ENCODE results near the gene DEXI.
"Not testable (repeated sequence)": the region's sequence is repeated elsewhere in the genome, so short reads cannot be mapped to it uniquely, and the experiment has no call there.

DEXI gene

DNA sequence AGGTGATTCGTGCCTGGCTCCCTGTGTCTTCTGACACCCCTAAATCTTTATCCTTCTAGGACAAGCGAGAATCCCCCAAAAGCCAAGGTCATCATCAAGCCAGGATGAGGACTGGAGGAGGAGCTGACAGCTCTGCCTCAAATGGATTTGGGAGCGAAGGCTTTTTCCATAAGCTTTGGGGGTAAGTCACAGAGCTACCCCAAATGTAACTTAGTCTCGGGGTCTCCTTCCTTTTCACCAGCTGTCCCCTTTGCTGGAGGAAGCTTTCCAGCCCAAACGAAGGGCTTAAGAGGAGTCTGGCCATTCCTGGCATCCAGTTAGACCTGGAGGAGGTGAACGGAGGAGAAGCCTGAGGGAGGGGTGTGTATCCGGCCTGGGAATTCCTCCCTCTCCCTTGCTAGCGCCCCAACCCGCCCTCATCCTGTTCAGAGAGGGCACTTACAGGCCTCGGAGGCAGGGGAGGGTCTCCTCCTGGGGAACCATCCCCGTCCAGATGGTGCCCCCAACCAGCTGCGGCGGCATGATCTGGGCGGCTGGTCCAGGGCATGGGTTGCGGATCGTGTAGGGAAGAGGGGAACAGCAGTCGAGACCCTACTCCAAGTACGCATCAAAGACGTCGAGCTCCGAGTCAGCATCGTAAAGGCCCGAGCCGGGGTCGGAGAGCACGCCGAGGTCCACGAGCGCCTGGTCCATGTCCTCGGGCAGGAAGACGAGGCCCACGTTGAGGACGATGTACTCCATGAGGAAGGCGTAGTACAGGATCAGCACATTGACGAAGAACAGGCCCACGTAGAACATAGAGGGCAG lies 938 bp downstream of the DEXI start:
- no peak for DNase-seq (ENCODE audit: low read depth)

DNA sequence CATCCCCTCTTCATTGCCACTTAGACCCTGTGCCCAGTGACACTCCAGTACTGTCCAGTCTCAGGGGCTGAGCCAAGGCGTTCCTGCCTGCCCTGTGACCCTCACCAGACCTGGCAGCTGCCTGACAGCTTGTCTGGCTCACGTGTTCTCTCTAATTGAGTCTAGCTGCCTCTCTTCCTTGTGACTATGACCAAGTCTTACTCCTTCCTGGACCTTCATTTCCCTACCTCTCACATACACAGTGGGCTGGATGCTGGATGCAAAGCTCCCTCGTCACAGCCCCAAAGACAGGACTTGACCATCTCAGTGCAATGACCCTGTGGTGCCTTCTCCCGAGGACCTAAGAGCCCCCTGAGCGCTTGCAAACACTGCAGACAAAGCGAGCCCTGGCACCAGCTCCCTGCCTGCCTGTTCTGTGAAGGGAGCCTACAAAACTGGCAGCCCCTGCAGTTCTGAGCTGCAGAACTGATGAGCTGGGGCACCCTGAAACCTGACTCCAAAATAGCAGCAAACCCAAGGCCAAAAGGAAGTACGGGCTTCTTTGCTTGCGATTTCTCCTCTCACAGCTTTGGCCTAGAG lies 1.7 kb downstream of the DEXI start:
- DNase-seq (ENCODE audit: low read depth): no peak

DNA sequence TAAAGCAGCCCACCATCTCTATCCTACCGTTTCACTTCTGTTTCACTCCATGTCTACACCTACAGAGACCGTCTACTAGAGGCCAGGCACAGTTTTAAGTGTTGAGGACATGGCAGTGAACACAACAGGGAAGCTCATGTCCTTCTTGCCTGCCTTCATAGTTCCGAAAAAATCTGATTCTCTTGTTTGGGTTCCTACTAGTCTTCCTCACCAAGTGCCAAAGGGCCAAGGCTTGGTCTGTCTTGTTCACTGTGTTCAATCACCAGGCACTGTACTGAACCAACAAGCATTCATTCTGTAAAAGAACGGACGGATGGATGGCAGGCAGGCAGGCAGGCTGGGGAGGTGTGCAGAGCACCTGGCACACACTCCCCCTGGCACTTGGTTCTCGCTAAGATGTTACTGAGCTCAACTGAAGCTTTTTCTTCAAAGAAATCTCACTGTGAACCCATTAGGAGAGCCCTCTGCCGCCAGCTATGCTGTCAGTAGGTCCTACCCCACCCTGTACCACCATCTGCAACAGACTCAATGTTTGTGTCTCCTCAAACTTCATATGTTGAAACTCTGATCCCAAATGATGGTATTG lies 2.5 kb downstream of the DEXI start:
- no peak for DNase-seq (ENCODE audit: low read depth)

DNA sequence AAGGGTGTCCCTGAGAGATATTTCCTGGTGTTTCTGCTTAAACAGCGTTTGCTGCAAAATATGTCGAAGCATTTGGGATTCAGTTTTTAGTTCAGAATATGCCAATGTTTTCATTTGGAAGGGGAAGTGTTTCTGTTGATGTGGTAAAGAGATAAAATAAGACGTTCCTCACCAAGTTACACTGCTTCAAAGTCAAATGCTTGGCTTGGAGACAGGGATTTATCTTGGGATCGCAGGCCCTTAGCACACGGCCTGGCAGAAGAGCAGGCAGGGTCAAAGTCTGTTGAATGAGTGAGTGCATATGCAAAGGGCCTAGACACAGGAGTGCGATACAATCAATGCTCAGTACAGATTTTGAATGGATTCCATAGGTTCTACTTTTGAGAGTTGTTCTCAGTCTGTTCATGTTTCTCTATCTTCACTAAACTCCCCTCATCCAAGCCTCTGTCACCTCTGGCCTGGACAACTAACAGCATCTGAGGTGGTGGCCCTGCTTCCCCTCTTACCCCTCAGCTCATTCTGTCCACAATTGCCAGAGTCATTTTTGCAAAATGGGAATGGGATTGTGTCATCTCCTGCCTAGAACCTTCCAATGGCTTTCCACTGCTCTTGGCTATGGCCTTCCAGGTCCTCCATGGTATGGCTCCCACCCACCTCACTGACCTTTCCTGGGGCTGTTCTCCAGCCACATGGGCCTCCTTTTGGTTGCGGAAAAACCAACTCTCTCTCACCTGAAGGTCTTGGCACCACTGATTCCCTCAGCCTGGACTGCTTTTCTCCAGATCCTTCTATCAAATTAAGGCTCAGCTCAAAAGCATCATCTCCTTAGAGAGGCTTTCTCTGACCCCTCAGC lies 3.2 kb downstream of the DEXI start:
- no peak for DNase-seq (ENCODE audit: low read depth)

DNA sequence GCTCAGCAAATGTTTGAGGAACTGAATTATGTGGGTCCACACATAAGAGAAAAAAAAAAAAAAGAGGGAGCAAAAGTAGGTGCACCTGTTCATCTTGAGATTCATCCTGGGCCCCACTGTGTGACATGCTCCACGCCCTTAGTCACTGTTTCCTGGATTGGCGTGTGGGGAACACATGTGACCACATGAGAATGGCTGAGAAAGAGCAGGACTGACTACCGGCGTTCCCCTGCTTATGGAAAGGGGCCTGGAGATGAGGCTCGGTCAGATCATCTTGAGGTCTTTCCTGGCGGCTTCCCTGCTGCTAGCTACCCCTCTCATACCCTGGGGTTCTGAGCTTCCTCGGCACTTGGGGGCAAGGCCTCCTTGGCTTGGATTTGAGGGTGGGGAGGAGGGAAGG lies 3.9 kb downstream of the DEXI start:
- DNase-seq (ENCODE audit: low read depth): no peak

DNA sequence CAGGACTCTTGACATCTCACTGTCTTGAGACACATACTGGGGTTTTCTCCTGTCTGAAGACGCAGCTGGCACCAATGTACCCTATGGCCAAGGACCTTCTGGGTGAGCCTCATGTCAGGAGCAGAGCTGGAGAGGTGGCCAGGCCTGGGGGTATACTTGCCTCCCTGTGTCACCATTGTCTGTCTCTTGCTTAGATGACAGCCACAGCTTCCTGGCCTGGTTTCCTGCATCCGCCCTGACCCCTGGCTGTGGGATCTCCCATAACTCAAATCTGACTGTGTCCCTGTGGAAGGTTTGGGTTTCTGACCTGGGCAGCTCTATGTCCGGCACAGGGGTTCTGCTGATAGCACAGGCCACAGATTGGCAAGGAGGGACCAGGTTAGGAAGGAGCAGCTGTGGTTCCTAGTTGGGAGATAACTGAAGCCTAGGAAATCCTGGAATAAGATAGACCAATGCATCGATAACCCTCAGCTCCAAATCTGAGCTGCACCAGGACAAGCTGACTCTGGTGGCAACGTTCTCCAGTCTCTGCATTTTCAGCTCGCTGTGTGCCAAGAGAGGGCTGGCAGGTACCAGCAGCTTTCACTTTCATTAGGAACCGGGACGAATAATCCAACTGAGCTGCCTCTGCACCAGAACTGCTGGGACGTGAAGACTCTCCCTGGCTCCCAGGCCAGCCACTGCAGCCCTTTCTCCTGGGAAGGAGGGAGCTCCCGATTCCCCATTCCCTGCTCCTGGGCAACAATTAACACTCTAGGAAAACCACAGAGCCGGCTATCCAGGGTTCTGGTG lies 5.0 kb downstream of the DEXI start:
- DNase-seq (ENCODE audit: low read depth): no peak

DNA sequence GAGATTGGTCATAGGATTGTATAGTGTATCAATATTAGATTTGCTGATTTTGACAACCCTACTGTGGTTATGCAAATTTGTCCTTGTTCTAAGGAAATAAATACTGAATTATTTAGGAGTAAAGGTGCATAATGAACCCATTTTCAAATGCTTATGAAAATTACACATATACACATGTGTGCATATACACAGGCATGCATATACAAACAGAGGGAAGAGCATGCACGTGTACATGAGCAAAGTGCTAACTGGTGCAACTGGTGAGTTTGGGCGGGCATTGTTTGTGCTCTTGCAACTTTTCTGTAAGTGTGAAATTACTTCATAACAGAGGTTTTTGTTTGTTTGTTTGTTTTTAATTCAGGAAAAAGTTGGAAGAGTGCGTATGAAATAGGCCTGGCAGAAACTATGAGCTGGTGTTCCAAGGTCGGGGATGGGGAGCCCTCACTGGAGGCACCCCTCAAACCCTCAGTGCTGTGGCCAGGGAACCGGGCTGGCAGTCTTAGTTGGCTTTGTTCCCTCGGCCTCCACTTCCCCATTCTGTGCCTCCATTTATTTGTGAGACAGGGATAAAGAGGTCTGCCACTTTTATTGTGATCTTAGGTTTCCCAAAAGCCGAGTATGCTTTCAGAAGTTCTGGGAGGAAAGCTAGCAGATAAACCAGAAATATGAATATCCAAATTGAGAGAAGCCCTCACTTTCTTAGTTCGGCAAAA lies 5.8 kb downstream of the DEXI start:
- no peak for DNase-seq (ENCODE audit: low read depth)

DNA sequence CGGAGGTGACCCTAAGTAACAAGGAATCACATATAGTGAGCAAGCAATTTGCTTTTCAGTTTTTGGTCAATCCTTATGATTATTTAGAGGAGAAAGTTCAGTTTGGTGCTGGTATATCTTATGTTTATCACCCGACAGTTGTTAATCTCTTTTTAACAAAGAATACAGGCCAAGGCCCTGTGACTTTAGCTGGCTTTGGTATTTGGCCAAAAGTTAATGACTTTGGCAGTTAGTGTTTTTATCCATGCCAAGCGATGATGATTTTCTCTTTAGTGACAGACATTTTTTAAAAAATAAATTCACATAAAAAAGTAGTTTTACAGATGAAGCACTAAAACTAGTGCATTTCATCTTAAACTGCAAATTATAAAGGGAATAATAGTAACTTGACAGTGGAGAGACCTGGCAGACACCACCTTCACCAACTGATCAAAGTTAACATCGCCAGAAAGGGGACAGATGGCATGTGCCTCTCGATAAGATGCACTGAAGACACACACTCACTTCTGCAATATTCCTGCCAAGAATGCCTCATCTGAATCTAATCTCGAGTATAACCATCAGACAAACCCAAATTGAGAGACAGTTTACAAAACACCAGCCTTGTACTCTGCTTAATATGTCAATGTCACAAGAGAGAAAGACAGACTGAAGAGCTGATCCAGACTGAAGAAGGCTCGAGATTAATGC lies 6.9 kb downstream of the DEXI start:
- DNase-seq (ENCODE audit: low read depth): no peak

DNA sequence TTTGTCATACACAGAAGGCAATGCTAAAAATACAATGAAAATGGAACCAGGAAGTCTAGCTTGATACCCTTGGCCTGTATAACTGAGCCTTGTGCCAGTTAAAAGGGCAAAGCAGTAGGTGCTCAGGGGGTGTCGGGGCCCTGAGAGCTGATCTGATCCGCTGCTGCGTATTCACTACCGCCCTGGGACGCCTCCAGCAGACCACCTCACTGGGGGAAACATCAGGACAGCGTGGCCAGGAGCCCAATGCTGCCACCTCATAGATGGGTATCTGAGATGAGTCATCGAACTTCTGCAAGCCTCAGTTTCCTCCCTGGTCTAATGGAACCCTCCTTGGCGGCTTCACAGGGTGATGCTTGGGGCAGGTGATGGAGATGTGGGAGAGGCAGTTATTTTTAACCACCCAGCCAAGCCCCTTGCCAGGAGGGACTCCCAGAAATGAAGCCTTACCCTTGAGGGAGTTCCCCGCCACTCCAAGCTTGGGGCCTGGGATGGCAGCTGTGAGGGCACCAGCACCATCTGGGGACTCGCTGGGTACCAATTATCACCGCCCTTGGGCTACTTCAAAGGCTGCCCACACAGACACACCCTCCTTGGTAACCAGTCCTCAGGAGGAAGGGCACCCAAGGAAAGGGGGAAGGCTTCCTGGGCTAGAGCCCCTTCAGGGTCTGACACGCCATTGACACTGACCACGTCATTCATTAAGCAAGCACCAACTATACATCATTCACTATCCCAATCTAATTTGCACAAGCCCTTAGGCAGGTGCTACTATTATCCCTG lies 7.8 kb downstream of the DEXI start:
- DNase-seq (ENCODE audit: low read depth): no peak

DNA sequence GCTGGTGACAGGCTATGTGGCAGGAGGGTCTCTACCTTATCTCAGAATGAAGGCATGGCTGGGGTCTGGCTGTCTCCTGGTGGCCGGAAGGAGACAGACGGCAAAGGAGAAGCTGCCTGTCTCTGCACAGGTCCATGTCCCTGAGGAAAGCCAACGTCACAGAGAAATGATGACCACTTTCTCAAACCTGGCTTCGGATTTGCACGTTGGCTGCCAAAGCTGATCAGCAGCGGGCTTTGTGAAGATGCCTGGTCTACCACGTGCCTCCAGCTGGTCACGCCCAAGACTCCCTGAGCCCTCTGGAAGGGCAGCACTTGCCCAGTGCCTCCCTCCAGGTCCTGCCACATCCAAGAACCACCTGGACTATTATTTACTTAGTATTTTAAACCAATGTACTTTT lies 8.4 kb downstream of the DEXI start:
- no peak for DNase-seq (ENCODE audit: low read depth)

DNA sequence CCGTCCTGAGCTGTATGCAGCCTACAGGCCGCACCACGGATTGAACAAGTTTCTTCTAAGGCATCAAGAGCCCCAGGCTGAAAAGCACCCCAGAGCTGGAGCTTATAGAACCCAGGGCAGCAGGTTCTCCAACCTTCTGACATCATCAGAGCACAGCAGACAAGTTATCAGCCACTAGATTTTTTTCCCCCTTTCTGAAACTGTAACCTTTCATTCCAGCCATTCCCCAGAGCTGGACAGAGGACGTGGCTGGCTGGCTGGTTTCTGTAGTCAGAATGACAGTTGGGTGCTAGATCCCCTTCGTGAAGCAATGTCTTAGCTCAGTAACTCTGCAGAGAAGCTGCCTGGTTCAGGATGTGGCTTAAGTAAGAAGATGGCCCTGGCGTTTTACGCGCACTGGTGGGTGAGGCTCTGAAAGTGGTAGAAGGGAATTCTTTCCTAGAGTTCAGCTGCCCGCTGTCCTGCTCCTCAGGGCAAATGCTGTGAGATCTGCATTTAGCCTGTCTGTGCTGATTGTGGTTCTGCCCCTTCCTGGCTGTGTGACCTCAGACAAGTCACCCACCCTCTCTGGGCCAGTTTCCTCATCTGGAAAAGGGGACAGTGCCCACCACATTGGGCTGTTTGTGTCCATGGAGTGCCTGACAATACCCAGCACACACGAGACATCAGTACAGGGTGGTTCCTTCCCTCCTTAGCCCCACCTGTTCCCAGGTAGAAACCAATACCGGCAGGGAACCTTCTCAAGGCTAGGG lies 9.1 kb downstream of the DEXI start:
- no peak for DNase-seq (ENCODE audit: low read depth)

DNA sequence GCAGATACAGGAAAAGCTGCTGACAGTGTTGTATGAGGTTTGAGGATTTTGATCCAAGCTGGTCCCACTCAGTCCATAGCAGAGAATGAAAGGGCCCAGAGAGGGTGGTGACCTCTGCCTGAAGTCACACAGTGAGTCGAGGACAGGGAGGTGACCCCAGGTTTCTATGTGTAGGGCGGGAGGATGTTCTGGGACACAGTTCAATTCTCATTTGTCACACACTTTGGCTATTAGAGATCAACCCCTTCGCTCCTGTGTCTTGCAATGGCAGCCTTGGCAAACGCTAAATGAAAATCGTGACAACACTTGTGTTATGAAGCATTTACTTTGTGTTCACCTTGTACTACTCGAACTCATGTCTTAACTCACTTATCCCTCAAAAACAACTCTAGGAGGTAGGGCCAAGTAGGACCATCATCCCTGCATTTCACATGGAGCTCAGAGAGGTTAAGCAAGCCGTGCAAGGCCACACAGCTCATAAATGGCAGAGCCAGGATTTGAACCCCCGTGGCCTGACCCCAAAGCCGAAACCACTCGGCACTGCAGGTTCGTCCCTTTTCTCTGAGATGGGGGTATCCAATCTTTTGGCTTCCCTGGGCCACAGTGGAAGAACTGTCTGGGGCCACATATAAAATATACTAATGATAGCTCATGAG lies 10.2 kb downstream of the DEXI start:
- no peak for DNase-seq (ENCODE audit: low read depth)

DNA sequence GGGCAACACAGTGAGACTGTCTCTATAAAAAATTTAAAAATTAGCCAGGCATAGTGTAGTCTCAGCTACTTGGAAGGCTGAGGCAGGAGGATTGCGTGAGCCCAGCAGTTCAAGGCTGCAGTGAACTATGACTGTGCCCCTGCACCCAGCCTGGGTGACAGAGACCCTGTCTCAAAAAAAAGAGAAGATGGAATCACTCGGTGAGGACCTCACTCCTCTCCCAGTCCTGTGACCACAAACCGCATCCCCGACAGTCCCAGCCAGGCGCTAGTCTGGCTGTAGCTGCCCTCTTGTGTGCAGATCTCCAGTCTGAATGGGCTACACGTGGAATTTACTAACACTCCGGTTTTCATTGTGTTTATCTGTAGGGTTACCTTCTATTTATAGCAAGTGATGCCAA lies 11.1 kb downstream of the DEXI start:
- DNase-seq (ENCODE audit: low read depth): no peak

DNA sequence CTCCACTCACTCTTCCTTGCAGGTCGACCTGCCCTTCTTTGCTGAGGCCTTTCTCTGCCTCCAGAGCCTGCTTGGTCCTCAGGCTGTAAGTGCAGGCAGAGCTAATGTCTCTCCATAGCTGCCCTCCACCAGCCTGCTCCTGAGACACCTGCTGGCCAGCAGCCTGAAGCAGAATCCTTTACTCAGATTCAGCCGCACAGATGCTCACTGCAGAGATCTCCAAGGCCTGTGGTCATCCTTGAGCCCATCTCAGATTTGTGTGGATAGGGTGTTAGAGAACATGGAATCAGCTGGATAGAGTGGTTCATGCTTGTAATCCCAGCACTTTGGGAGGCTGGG lies 11.5 kb downstream of the DEXI start:
- DNase-seq (ENCODE audit: low read depth): no peak

DNA sequence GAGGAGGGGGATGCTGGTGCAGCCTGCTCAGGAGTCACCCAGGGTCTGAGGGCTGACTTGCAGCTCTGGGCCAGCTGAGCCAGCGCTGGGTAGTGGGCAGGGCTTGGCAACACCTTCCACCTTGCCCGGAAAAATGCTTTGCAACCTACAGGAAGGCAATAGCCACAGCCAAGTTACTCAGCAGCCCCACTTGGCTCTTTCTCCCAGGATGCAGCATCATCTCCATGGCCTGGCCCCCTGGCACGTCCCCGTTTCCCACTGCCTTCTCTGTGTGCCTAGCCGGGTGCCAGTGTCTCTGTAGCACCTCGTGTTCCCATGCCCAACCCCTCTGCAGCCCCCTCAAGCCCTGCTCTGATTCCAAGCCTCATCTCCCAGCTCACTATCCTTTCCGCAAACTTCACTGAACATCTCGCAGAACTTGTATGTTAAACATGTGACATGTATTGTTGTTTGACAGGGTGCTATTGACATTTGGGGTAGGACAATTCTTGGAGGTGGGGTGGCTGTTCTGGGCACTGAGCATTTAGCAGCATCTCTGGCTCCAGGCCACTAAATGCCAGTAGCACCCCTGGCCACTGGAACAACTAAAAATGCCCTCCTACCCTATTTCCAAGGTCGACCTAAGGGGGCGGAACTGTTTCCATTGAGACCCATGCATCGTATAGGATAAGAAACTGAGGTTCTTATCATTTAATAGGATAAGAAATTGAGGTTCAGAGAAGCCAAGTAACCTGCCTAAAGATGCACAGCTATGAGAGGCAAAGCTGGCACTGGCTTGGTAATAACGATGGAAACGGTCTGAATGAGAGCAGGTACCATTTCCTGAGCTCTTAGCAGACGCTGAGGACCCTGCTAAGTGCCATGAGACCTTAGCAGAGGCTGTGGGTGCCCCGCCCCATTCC lies 12.2 kb downstream of the DEXI start:
- no peak for DNase-seq (ENCODE audit: low read depth)

DNA sequence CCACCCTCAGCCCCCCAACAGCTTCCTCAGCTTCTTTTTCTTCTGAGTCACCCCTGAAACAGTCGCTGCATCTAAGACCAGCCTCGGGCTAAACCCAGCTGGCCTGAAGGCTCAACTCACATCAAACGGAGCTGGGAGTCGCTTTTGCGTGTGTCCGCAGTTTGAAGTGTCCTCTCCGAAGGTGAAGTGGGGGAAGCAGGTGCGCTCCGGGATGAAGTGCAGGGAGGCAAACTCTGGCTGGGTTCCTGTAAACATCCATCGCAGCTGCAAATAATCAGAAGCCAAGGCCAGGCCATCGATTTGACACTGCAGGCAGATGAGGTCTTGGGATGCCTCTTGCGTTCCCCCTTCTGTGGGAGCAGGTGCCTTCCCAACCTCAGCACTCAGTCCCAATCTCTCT lies 13.2 kb downstream of the DEXI start:
- DNase-seq (ENCODE audit: low read depth): not testable (repeated sequence)

DNA sequence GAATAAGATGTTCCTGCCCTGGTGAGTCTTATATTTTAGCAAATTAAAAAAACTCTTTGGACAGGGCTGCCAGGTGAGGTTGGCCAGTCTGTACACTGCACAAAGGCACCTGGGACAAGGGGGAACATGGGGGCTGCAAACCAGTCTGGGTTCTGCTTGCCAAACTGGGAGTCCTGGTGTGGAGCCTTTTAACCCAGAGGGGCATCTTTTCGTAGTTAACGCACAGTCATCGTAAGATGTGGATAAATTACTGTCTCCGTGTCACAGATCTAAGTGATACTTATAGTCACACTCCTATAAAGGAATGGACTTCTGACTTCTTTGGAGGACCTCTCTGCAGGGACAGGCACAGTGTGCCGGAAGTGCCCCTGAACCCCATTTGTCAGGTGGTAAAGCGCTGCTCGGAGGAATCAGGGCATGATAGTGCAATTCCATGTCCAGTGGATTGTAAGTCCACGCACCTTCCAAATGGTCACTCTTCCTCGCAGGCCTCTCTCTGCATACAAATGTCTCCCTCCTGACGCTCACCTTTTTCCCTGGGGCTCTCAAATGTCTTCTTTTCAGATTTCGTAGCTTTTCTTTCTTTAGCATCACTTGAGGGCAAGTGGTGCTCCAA lies 14.7 kb downstream of the DEXI start:
- no peak for DNase-seq (ENCODE audit: low read depth)
